Endothelial cell of umbilical vein (primary cell): ENCODE results near the gene NIPA2. TPM values are rescaled to one million over a fixed set of nuclear protein-coding genes. Genes with fewer than 3 reads are reported as not detected.

Experiments
- BruUV-seq: library from RNA; stranded (reverse); fragments of 400-500 nt; replicated peaks from 2 replicates; lab custom pipeline; 2021; lab: Mats Ljungman, UMichigan
- CTCF ChIA-PET: fragments of 300-600, 350-600 bp; sonication (Branson Sonifier 250); formaldehyde crosslinking; loops from one replicate; lab custom pipeline; 2021; ENCODE audit warnings: antibody characterized with exemption, inconsistent platforms; lab: Charles Lee
- POLR2A ChIA-PET: fragments of 300-600, 350-600 bp; sonication (Branson Sonifier 250); formaldehyde crosslinking; loops from one replicate; lab custom pipeline; 2021; ENCODE audit warnings: antibody characterized with exemption, inconsistent platforms; lab: Charles Lee
- DNase-seq: peaks from one replicate; pipeline ENCODE4 v3.0.0-alpha.2; 2011; ENCODE audit warnings: low read depth, low spot score
- FAIRE-seq: peaks from 2 replicates; lab custom pipeline; 2011; peaks lifted over from hg19 to GRCh38; lab: Jason Lieb, UNC
- H2AFZ ChIP-seq: 2 replicates; pipeline ENCODE4 v1.6.0; 2012; ENCODE audit warnings: low read depth, low read length, control low read depth, inconsistent platforms
- H3K27ac ChIP-seq: 2 replicates; pipeline ENCODE4 v1.5.1; 2011; ENCODE audit warnings: low read depth, mild to moderate bottlenecking, control low read depth, low read length, moderate library complexity; ENCODE audit not compliant: insufficient read depth
- H3K27me3 ChIP-seq, 2 experiments: 2 replicates each; pipeline versions ENCODE4 v1.6.0 to v1.6.1; 2011; ENCODE audit warnings: low read length in 2 of 2, mixed read lengths in 1 of 2; ENCODE audit not compliant: control insufficient read depth in 2 of 2, insufficient read depth in 2 of 2
- H3K36me3 ChIP-seq, 2 experiments: 2 replicates in 1 of 2; 3 replicates in 1 of 2; pipeline ENCODE4 v1.5.1; 2011; ENCODE audit warnings: low read length in 2 of 2, mild to moderate bottlenecking in 1 of 2, moderate library complexity in 1 of 2; ENCODE audit not compliant: control insufficient read depth in 2 of 2, insufficient read depth in 2 of 2; ENCODE audit errors: extremely low read depth in 1 of 2
- H3K4me1 ChIP-seq: 3 replicates; pipeline ENCODE4 v1.5.1; 2011; ENCODE audit warnings: mild to moderate bottlenecking, low read length; ENCODE audit not compliant: control insufficient read depth, insufficient read depth; ENCODE audit errors: extremely low read depth
- H3K4me2 ChIP-seq: 2 replicates; pipeline ENCODE4 v1.6.1; 2011; ENCODE audit warnings: low read length, control low read depth, mixed read lengths; ENCODE audit not compliant: insufficient read depth
- H3K4me3 ChIP-seq, 3 experiments: fragments of 200-600 bp in 1 of 3; sonication (generic), shearing (Covaris generic) in 1 of 3; replicated peaks in 1 of 3; 2 replicates each; pipeline ENCODE4 v1.5.1; 2011 to 2016; ENCODE audit warnings: control low read depth in 3 of 3, low read length in 3 of 3, mild to moderate bottlenecking in 2 of 3, inconsistent platforms in 1 of 3, low read depth in 1 of 3, moderate library complexity in 1 of 3; ENCODE audit not compliant: insufficient read depth in 1 of 3
- H3K79me2 ChIP-seq: 2 replicates; pipeline ENCODE4 v1.6.0; 2012; ENCODE audit warnings: low read length, inconsistent platforms; ENCODE audit not compliant: control insufficient read depth, insufficient read depth
- H3K9ac ChIP-seq: replicated peaks from 2 replicates; pipeline ENCODE3; 2011; ENCODE audit warnings: low read length, control low read depth; ENCODE audit not compliant: insufficient read depth; ENCODE audit errors: extremely low read depth
- H3K9me1 ChIP-seq: replicated peaks from 3 replicates; pipeline ENCODE4 v1.6.0; 2011; ENCODE audit warnings: mild to moderate bottlenecking, low read length; ENCODE audit not compliant: control insufficient read depth, insufficient read depth; ENCODE audit errors: extremely low read depth
- H3K9me3 ChIP-seq: replicated peaks from 2 replicates; pipeline ENCODE4 v1.5.1; 2012; ENCODE audit warnings: low read length, inconsistent platforms; ENCODE audit not compliant: control insufficient read depth, insufficient read depth
- H4K20me1 ChIP-seq: replicated peaks from 2 replicates; pipeline ENCODE3; 2011; ENCODE audit warnings: mild to moderate bottlenecking, low read length; ENCODE audit not compliant: control insufficient read depth, insufficient read depth; ENCODE audit errors: extremely low read depth
- EZH2 ChIP-seq: IDR thresholded peaks from 2 replicates; pipeline ENCODE4 v1.6.1; 2012; ENCODE audit warnings: borderline replicate concordance, low read depth, mild to moderate bottlenecking, moderate library complexity, low read length, inconsistent platforms; ENCODE audit not compliant: severe bottlenecking
- FOS ChIP-seq: IDR thresholded peaks from 2 replicates; pipeline ENCODE4 v1.6.1; 2011; ENCODE audit warnings: mild to moderate bottlenecking, low read length, moderate library complexity, borderline replicate concordance; ENCODE audit not compliant: insufficient read depth
- GATA2 ChIP-seq: IDR thresholded peaks from 2 replicates; pipeline ENCODE4 v1.7.0; 2011; ENCODE audit warnings: low read depth, mild to moderate bottlenecking, moderate library complexity, mixed read lengths, low read length; ENCODE audit not compliant: insufficient read length, insufficient read depth
- JUN ChIP-seq: IDR thresholded peaks from 2 replicates; pipeline ENCODE4 v1.6.1; 2011; ENCODE audit warnings: borderline replicate concordance, low read depth; ENCODE audit not compliant: insufficient read length, insufficient read depth
- MYC ChIP-seq: IDR thresholded peaks from one replicate; pipeline ENCODE4 v1.6.1; 2011; ENCODE audit warnings: mild to moderate bottlenecking, low read depth, low read length
- POLR2A ChIP-seq: IDR thresholded peaks from 2 replicates; pipeline ENCODE4 v1.6.1; 2012; ENCODE audit warnings: low read depth, mild to moderate bottlenecking, control low read depth, low read length
- POLR2AphosphoS5 ChIP-seq: IDR thresholded peaks from 2 replicates; pipeline ENCODE4 v1.6.1; 2012; ENCODE audit warnings: low read depth, mild to moderate bottlenecking, control low read depth, low read length, moderate library complexity; ENCODE audit not compliant: insufficient read depth
- dilution Hi-C: fragments of 300-500 bp; cut with MboI; formaldehyde crosslinking; loops from one replicate; pipeline ENCODE4 v1.15.0; 2019; ENCODE audit warnings: low sequenced_read_pairs; ENCODE audit not compliant: extremely low pct_ligation_motif_present
- intact Hi-C: fragments of 100-400 bp; cut with micrococcal nuclease; formaldehyde crosslinking; loops from one replicate; pipeline ENCODE4 v1.10.0; 2022
- polyA plus RNA-seq, 4 experiments: library from polyadenylated mRNA; depleted of rRNA in 3 of 4; stranded (reverse) in 3 of 4; unstranded in 1 of 4; fragments of >200 nt; gene quantifications; 2 replicates each; pipeline versions ENCODE4 v1.2.1 to v1.2.3, GENCODE V29; 2011 to 2012; ENCODE audit warnings: missing spikeins in 1 of 4
- total RNA-seq: library from RNA; stranded (reverse); gene quantifications from 2 replicates; pipeline ENCODE4 v1.2.3, GENCODE V29; 2021
- TF ChIP-seq, protein P1 (sequence below), 2 donors: IDR thresholded peaks; 1 replicate in 1 of 2; 2 replicates in 1 of 2; pipeline ENCODE4 v1.5.1; 2011; ENCODE audit warnings: low read length in 2 of 2, mild to moderate bottlenecking in 2 of 2, moderate library complexity in 2 of 2, control low read depth in 1 of 2, inconsistent platforms in 1 of 2, low read depth in 1 of 2; ENCODE audit not compliant: insufficient read depth in 1 of 2; ENCODE audit errors: extremely low read depth in 1 of 2
- TF ChIP-seq, protein P2 (sequence below): IDR thresholded peaks from 2 replicates; pipeline ENCODE4 v1.6.1; 2011; ENCODE audit not compliant: insufficient read depth, insufficient read length

NIPA2 gene
- total and polyA plus RNA-seq, 2 donors (not counting 3 experiments of a cell fraction or from before 2014, with no cell fraction given), result 55.2 to 75.7 TPM

DNA sequence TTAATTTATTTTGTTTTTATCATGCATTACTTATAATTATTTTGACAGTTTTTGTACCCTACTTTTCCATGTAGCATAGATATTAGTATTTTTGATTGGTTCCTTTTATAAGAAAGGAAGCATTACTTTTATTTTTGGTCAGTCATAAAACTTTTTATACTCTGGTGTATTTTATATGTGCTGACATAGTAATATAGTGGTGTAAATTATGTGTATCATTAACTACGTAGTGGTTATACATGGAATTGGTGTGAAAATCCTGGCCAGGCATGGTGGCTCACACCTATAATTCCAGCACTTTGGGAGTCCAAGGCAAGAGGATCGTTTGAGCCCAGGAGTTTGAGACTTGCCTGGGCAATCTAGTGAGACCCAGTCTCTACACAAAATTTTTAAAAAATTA lies 18.8 kb upstream of the NIPA2 start:
- BruUV-seq, result no TSS peak
- DNase-seq (no peak), FAIRE-seq (no peak)
- Histone ChIP-seq H3K9me1 (no peaks in the 10 kb centered on the region), H3K36me3 (peaks cover 0 to 15% of the 10 kb centered on the region in 2 experiments), H3K9ac (no peak overlapping the region), H3K4me3 (no peak overlapping the region), H3K27me3 (no peaks in the 10 kb centered on the region), H3K4me1 (no peaks in the 10 kb centered on the region), H3K9me3 (no peaks in the 10 kb centered on the region), H4K20me1 (no peaks in the 10 kb centered on the region), H3K79me2 (no peaks in the 10 kb centered on the region), H2AFZ (no peak overlapping the region), H3K27ac (no peak overlapping the region), H3K4me2 (no peak overlapping the region)
- dilution Hi-C loops, result no loop called here
- intact Hi-C loops, result no loop called here
- no peak for TF ChIP-seq MYC
- TF ChIP-seq, protein P1, sequence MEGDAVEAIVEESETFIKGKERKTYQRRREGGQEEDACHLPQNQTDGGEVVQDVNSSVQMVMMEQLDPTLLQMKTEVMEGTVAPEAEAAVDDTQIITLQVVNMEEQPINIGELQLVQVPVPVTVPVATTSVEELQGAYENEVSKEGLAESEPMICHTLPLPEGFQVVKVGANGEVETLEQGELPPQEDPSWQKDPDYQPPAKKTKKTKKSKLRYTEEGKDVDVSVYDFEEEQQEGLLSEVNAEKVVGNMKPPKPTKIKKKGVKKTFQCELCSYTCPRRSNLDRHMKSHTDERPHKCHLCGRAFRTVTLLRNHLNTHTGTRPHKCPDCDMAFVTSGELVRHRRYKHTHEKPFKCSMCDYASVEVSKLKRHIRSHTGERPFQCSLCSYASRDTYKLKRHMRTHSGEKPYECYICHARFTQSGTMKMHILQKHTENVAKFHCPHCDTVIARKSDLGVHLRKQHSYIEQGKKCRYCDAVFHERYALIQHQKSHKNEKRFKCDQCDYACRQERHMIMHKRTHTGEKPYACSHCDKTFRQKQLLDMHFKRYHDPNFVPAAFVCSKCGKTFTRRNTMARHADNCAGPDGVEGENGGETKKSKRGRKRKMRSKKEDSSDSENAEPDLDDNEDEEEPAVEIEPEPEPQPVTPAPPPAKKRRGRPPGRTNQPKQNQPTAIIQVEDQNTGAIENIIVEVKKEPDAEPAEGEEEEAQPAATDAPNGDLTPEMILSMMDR (IDR thresholded peaks at IDR 0.05; ENCODE audit: extremely low read depth in 1 of 2, insufficient read depth in 1 of 2, low read depth in 1 of 2, low read length in 2 of 2), result no peak
- no peak for TF ChIP-seq GATA2
- no peak for TF ChIP-seq EZH2
- no peak for TF ChIP-seq POLR2A
- POLR2A ChIA-PET, result no interaction called here
- CTCF ChIA-PET, result no interaction called here

DNA sequence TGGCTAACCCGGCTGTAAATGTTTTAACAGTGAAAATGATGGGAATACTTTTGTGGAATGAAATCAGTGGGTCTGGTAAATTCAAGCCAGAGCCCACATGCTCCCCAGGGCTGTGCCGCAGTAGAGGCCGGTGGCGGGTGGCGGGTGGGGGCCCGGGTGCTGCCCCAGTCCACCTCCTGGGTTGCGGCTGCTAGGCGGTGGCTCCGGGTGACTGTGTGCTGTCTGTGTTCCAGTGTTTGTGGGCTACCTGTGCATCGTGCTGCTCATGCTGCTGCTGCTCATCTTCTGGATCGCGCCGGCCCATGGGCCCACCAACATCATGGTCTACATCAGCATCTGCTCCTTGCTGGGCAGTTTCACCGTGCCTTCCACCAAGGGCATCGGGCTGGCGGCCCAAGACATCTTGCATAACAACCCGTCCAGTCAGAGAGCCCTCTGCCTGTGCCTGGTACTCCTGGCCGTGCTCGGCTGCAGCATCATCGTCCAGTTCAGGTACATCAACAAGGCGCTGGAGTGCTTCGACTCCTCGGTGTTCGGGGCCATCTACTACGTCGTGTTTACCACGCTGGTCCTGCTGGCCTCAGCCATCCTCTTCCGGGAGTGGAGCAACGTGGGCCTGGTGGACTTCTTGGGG lies 14.9 kb upstream of the NIPA2 start:
- no peak overlapping the region for H3K4me2 ChIP-seq

More for the DNA sequence above, 14.9 kb upstream of the NIPA2 start:
- Histone ChIP-seq H4K20me1 (no peaks in the 10 kb centered on the region), H3K36me3 (peaks cover 0 to 16% of the 10 kb centered on the region in 2 experiments), H3K9me1 (no peaks in the 10 kb centered on the region), H2AFZ (no peak overlapping the region), H3K79me2 (no peaks in the 10 kb centered on the region), H3K9ac (no peak overlapping the region), H3K27ac (no peak overlapping the region), H3K27me3 (no peaks in the 10 kb centered on the region), H3K4me1 (no peaks in the 10 kb centered on the region), H3K4me3 (no peak overlapping the region), H3K9me3 (no peaks in the 10 kb centered on the region)
- ChIA-PET CTCF (no interaction called here), POLR2A (no interaction called here)
- DNase-seq (no peak), FAIRE-seq (no peak)
- TF ChIP-seq MYC, result no peak
- no peak for TF ChIP-seq FOS
- TF ChIP-seq, protein P1 (IDR thresholded peaks at IDR 0.05; ENCODE audit: extremely low read depth in 1 of 2, insufficient read depth in 1 of 2, low read depth in 1 of 2, low read length in 2 of 2), result no peak
- TF ChIP-seq, protein P2, sequence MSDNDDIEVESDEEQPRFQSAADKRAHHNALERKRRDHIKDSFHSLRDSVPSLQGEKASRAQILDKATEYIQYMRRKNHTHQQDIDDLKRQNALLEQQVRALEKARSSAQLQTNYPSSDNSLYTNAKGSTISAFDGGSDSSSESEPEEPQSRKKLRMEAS, result no peak
- TF ChIP-seq POLR2AphosphoS5, result no peak
- no peak for TF ChIP-seq POLR2A
- TF ChIP-seq EZH2, result no peak
- TF ChIP-seq JUN, result no peak
- TF ChIP-seq GATA2, result no peak
- BruUV-seq, result no TSS peak
- intact Hi-C loops (no loop called here), dilution Hi-C loops (no loop called here)
